Mucosa of stomach (tissue), 1 donor: Measurements from ENCODE around the gene PRM3.

ENCODE experiments used
- H3K27me3 ChIP-seq: one replicate; pipeline ENCODE4 v1.7.0; 2013; ENCODE audit warnings: mild to moderate bottlenecking, low read length; ENCODE audit not compliant: control insufficient read depth, insufficient read depth
- H3K36me3 ChIP-seq: one replicate; pipeline ENCODE4 v1.7.0; 2013; ENCODE audit warnings: low read length; ENCODE audit not compliant: control insufficient read depth, insufficient read depth
- H3K4me1 ChIP-seq: one replicate; pipeline ENCODE4 v1.7.0; 2013; ENCODE audit warnings: mild to moderate bottlenecking, low read length; ENCODE audit not compliant: control insufficient read depth, insufficient read depth
- H3K4me3 ChIP-seq: one replicate; pipeline ENCODE4 v1.7.0; 2013; ENCODE audit warnings: low read length
- H3K9ac ChIP-seq: one replicate; pipeline ENCODE4 v1.7.0; 2013; ENCODE audit warnings: mild to moderate bottlenecking, low read length, moderate library complexity
- H3K9me3 ChIP-seq: one replicate; pipeline ENCODE4 v1.7.0; 2013; ENCODE audit warnings: mild to moderate bottlenecking, low read length, moderate library complexity; ENCODE audit not compliant: control insufficient read depth
- donor health status: Pancreatic carcinoma.

The PRM3 gene

DNA sequence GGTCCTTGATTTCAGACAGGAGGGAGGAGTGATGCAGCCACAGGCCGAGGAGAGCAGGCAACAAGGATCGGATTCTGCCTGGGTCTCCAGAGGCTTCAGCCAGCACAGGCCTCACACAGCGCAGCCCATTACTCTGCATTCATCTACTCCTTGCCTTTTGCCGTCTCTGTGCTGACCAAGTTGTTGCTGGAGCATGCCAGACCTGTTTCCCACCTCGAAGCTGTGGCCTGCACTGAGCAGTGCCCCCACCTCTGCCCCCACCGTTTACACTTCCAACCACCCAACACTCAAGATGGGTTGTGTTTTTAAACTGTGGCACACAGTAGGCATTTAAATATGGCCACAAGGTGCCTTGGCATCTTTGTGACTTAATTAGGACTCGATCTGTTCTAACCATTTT lies 1.5 kb upstream of the PRM3 start:
- H3K36me3 ChIP-seq = no peaks in the 10 kb centered on the region
- H3K4me3 ChIP-seq = no peak overlapping the region
- no peaks in the 10 kb centered on the region for H3K27me3 ChIP-seq
- H3K4me1 ChIP-seq = peaks cover 10% of the 10 kb centered on the region
- H3K9ac ChIP-seq = no peak overlapping the region
- no peaks in the 10 kb centered on the region for H3K9me3 ChIP-seq

DNA sequence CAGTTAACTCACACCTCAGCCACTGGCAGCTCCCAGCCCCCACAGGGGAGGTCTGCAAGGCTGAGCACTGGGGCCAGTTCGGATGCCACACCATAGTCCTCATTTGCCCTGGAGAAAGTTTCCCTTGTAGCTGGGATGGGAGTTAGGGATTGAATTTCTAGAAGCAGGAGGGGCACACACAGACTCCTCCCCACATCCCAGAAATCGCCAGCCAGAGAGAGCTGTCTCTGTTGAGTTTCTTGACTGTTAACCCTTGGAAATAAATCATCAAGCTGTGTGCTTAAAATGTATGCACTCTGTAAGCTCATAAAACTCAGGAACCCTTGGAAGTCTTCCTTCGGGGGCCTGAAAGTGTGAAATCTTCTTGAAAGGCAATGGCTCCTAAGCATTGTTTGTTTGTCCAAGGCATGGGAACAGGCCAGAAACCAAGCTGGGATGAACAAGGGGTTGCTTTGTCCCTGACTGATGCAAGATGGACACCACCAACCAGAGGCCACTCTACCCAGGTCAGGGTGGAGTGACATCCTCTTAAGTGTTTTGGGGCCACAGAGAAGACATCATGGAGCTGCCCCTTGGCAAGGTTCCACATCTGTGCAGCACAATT lies 394 bp upstream of the PRM3 start:
- H3K4me1 ChIP-seq = no peaks in the 10 kb centered on the region
- no peak overlapping the region for H3K4me3 ChIP-seq
- H3K9ac ChIP-seq = no peak overlapping the region
- H3K27me3 ChIP-seq = no peaks in the 10 kb centered on the region
- no peaks in the 10 kb centered on the region for H3K36me3 ChIP-seq
- H3K9me3 ChIP-seq = no peaks in the 10 kb centered on the region

DNA sequence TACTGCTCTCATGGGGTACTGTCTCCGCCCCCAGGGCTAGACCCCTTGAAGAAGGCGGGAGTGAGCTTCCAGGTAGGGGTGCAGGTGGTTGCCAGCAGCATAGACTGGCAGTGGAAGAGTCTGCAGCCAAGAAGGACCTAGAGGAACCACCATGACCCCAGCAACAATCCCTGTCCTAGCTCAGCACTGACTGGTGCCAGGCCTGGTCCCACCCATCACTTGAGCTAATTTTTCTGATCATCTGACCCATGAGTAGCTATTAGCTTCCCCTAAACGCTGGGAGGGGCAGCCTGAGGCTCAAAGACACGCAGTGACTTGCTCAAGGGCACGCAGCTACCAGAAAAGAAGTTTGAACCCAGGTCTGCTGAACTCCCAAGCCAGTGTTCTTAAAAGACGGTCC lies 945 bp downstream of the PRM3 start:
- Histone ChIP-seq H3K9ac (no peak overlapping the region), H3K9me3 (no peaks in the 10 kb centered on the region), H3K4me1 (no peaks in the 10 kb centered on the region), H3K4me3 (no peak overlapping the region), H3K36me3 (no peaks in the 10 kb centered on the region), H3K27me3 (no peaks in the 10 kb centered on the region)

DNA sequence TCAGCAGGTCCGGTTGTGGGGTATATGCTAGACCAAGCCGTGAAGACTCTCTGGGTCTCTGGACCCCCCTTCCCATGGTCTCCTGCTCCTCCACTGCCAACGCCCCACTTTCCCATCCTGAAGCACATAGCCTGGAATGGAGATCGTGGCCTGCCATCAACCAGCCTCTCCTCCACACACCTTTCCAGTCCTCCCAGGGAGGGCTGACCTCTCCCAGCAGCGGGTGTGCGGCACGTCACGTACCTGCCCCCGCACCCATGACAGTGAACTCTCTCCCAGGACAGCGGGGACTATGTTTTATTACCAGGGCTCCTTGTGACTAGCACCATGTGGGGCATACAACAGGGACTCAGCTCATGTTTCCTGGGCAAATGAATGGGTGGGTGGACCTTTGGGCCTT lies 1.8 kb downstream of the PRM3 start:
- no peak overlapping the region for H3K4me3 ChIP-seq
- no peaks in the 10 kb centered on the region for H3K27me3 ChIP-seq
- no peaks in the 10 kb centered on the region for H3K4me1 ChIP-seq
- H3K9me3 ChIP-seq = no peaks in the 10 kb centered on the region
- H3K36me3 ChIP-seq = no peaks in the 10 kb centered on the region
- H3K9ac ChIP-seq = no peak overlapping the region

DNA sequence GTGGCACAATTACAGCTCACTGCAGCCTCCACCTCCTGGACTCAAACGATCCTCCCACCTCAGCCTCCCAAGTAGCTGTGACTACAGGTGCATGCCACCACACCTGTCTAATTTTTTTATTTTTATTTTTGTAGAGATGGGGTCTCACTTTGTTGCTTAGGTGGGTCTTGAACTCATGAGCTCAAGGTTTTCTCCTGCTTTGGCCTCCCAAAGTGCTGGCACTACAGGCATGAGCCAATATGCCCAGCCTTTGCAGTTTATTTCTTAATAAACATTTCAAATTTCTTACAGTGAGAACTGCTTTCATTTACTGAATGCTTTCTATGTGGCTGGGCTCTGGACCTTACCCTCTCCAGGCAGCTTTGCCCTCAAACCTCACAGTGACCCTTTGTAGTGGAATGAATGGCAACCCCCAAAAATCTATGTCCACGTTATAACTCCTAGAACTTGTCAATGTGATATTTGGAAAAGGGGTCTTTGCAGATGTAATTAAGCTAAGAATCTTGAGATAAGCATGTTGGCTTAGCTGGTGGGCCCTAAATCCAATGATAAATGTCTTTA lies 2.7 kb downstream of the PRM3 start:
- H3K9ac ChIP-seq = no peak overlapping the region
- no peak overlapping the region for H3K4me3 ChIP-seq
- peaks cover 2% of the 10 kb centered on the region for H3K4me1 ChIP-seq

DNA sequence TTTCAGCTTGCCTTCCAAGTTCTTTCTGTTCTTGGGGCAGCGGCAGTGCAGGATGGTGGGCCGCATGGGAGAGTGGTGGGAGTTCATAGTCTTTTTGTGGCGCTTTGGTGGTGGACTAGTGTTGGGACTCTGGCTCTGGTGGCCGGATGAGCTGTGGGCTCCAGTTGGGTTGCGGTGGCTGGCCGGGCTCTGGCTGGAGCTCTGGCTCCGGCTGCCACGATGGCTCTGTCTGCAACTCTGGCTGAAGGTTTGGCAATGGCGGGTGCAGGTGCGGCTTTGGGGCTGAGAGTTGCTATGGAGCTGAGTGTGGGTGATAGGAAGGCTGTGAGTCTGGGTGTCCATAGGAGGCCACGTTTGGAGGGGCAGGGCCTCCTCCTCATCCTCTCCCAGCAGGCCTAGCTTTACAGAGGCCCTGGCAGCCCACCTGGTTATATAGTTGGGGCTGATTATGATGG lies 4.5 kb downstream of the PRM3 start, which contains the start of gene TNP2:
Gene TNP2 (minus strand): TSS at position 405 of the 455 bp plus-strand sequence. CDS start 63 bp downstream, at position 342.
- H3K27me3 ChIP-seq = no peaks in the 10 kb centered on the region
- no peak within 1 kb of the TSS for H3K4me3 ChIP-seq
- no peak within 1 kb of the TSS for H3K9ac ChIP-seq
- H3K36me3 ChIP-seq = no peaks in the 10 kb centered on the region
- no peaks in the 10 kb centered on the region for H3K9me3 ChIP-seq
- peaks cover 19% of the 10 kb centered on the region for H3K4me1 ChIP-seq

More for the DNA sequence above, 2.7 kb downstream of the PRM3 start:
- no peaks in the 10 kb centered on the region for H3K9me3 ChIP-seq
- H3K36me3 ChIP-seq = no peaks in the 10 kb centered on the region
- no peaks in the 10 kb centered on the region for H3K27me3 ChIP-seq

DNA sequence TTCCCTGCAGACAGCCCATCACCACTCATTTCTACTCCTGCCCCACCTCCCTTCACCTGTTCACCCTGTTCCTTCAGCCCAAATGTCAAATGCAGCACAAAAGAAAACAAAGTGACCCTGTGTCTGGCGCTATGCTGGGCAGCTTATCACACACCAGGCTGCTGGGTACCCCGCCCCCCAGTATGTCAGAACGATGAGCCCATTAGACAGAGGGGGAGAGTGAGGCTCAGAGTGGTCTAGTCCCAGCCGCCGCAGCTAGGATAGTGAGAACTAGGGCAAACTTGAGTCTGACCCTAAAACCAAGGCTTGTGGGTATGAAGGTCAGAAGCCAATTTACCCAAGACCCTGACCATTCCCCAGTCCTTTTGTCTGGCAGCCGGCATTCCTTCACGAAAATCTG lies 8.3 kb downstream of the PRM3 start:
- H3K4me1 ChIP-seq = peaks cover 31% of the 10 kb centered on the region
- H3K36me3 ChIP-seq = no peaks in the 10 kb centered on the region
- no peak overlapping the region for H3K9ac ChIP-seq
- no peaks in the 10 kb centered on the region for H3K27me3 ChIP-seq
- no peak overlapping the region for H3K4me3 ChIP-seq
- no peaks in the 10 kb centered on the region for H3K9me3 ChIP-seq

DNA sequence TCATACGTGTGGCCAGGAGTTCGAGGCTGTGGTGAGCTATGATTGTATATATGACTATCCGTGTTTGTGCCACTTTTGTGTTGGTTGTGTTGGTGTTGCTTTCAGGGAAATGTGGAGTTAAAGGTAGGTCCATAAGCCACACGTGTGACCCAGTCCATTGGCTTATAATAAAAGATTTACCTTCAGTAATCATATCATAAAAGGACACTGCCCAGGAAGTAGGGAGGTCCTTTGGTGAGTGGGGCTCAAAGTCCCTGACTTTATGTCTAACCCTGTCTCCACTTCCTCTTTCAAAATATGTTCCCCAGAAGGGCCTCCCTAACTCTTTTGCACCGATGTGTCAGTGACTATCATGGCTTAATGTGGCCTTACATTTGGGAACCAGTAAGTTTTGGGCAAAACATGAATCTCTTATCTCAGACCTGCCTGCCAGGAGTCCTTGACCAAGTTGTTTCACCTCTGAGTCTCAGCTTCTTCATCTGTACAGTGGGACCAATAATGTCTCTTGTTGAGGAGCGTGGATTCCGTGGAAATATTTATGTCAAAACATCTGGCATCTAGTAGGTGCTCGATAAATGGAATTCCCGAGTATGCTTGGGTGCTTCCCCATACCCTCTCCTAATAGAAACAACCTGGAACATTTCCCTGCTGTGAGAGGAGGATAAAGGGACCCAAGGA lies 9.1 kb downstream of the PRM3 start:
- Histone ChIP-seq H3K27me3 (no peaks in the 10 kb centered on the region), H3K36me3 (no peaks in the 10 kb centered on the region), H3K9me3 (no peaks in the 10 kb centered on the region), H3K4me3 (no peak overlapping the region), H3K9ac (no peak overlapping the region), H3K4me1 (peaks cover 33% of the 10 kb centered on the region)

DNA sequence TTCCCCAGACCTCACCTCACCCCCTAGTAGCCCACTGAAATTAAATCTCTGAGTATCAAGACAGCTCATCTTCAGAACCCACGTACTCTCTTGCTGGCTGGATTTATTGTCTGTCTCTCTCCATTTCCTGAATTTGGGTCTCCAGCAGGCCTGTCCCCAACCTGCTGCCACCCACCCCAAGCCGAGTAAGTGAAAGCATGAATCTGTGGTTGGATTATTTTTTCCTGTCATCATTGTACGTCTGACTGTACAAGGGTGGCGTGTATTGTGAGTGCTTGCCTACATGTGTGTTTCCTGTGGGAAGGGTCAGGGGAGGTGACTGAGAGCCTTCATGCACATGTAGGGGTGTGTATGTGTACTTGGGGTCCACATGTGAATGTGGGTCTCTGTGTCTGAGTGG lies 9.7 kb downstream of the PRM3 start:
- no peak overlapping the region for H3K4me3 ChIP-seq
- H3K36me3 ChIP-seq = no peaks in the 10 kb centered on the region
- H3K9ac ChIP-seq = no peak overlapping the region
- no peaks in the 10 kb centered on the region for H3K9me3 ChIP-seq
- no peaks in the 10 kb centered on the region for H3K27me3 ChIP-seq
- H3K4me1 ChIP-seq = peaks cover 38% of the 10 kb centered on the region

DNA sequence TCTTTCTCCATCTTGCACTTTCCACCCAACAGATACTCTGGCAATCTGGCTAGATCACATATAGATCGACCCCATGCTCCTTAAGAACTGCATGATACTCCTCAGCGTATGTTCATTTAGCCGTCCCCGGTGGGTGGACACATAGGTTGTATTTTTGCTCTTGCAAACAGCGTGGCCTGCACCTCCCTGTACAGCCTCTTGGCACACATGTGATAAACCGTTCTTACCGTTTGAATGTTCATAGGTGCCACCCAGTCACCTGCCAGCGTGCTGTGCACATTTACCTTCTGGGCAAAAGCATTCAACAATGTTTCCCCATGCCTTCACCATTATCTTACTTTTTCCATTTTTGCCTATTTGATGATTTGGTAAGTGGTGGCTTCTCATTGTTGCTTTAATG lies 10.5 kb downstream of the PRM3 start:
- H3K4me1 ChIP-seq = peaks cover 39% of the 10 kb centered on the region
- no peaks in the 10 kb centered on the region for H3K27me3 ChIP-seq
- H3K9ac ChIP-seq = no peak overlapping the region
- H3K9me3 ChIP-seq = no peaks in the 10 kb centered on the region
- no peaks in the 10 kb centered on the region for H3K36me3 ChIP-seq
- no peak overlapping the region for H3K4me3 ChIP-seq

DNA sequence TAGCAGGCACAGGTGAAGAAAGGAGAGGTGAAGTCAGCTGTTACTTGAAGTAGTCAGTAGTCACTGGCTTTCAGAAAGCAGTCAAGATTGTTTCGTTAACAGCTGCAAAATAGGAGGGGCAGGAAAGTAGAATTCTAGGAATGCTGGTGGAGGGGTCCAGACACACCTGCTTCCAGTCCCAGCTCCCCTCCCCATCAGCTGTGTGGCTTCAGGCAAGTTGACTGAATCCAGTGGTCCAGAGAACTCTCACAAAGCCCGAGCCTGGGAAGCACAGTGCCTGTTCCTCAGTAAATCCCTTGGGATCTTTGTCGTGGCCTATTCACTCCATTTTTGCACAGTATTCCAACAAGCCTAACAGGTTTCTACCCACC lies 12.8 kb downstream of the PRM3 start:
- no peak overlapping the region for H3K9ac ChIP-seq
- H3K9me3 ChIP-seq = no peaks in the 10 kb centered on the region
- peaks cover 46% of the 10 kb centered on the region for H3K4me1 ChIP-seq
- no peaks in the 10 kb centered on the region for H3K27me3 ChIP-seq
- H3K36me3 ChIP-seq = no peaks in the 10 kb centered on the region
- no peak overlapping the region for H3K4me3 ChIP-seq

DNA sequence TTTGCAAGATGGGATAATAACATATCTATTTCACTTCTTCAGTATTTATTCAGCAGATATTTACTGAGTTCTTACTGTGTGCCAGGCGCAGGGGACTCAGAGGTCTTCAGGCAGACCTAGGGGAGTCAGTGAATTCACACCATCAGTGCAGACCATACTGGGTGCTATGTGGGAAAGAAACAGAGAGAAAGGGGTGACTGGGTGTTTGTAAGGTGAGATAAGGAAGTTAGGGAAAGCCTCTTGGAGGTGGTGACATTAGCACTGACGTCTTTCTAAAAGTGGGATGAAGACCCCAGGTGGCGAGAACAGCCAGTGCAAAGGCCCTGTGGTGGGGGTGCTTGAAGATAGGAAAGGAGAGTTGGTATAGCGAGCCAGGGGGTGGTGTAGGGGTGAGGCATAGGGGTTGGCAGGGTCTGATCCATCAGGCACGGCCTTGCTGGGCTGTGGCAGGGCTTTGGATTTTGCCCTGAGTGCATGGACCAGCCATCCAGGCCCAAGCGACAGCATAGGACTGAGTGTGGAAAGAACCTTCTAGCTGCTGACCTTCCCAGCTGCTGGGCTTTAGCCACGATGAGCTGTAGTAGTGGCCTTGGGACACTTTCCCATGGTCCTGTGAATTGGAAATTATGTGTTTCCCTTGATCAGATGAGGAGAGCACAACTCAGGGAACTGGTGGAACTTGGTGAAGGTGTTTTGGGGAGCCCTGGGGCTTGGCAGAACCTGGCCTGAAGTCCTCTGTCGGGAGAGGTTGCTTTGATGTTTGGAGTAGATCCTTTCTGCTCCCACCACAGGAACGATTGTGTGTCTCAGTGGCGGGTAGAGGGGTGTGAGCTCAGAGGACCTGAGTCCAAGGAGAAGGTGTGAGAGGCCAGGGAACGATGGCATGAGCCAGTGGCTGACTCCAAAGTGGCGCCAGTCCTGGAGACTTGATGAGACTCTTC lies 13.5 kb downstream of the PRM3 start:
- Histone ChIP-seq H3K36me3 (no peaks in the 10 kb centered on the region), H3K4me1 (peaks cover 40% of the 10 kb centered on the region), H3K9me3 (no peaks in the 10 kb centered on the region), H3K9ac (no peak overlapping the region), H3K4me3 (no peak overlapping the region), H3K27me3 (no peaks in the 10 kb centered on the region)
